ENCODE results near the gene MGLL.

GRCh38 chr3:127823426-127823857 is 1.1 kb upstream of the MGLL start:
- TF ChIP-seq CTCF (IDR thresholded peaks at IDR 0.05): no peak
- no peak for TF ChIP-seq POLR2AphosphoS5 (IDR thresholded peaks at IDR 0.05)
